A172 (cell line): ENCODE data around the gene CAMP. TPM values are rescaled to one million over a fixed set of nuclear protein-coding genes. Genes with fewer than 3 reads are reported as not detected.
A peak's percentile ranks its signal among the peaks of the same experiment; 100 is the strongest.
"Not testable (repeated sequence)": the region's sequence is repeated elsewhere in the genome, so short reads cannot be mapped to it uniquely, and the experiment has no call there.

Experiments used
- DNase-seq: peaks from one replicate; pipeline ENCODE4 v3.0.0-alpha.2; 2015; ENCODE audit warnings: low spot score
- total RNA-seq: library from RNA; depleted of rRNA; stranded (reverse); fragments of >200 nt; shearing (Covaris generic); gene quantifications from 2 replicates; pipeline ENCODE4 v1.2.3, GENCODE V29; 2014; rRNA removed

Gene CAMP, protein sequence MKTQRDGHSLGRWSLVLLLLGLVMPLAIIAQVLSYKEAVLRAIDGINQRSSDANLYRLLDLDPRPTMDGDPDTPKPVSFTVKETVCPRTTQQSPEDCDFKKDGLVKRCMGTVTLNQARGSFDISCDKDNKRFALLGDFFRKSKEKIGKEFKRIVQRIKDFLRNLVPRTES
- total RNA-seq: not detected in 2 replicates

GRCh38 chr3:48222616-48223513 lies at the start of gene CAMP:
Gene CAMP (plus strand): TSS chr3:48223495. CDS start chr3:48223512, 17 bp downstream.
- DNase-seq: no peak

GRCh38 chr3:48178072-48178471 lies 45.2 kb upstream of the CAMP start:
- DNase-seq: no peak

GRCh38 chr3:48180021-48180420 lies 43.3 kb upstream of the CAMP start:
- DNase-seq: no peak

- DNase-seq: no peak
Observed at GRCh38 chr3:48180531-48181253, 42.6 kb upstream of the CAMP start.

DNA sequence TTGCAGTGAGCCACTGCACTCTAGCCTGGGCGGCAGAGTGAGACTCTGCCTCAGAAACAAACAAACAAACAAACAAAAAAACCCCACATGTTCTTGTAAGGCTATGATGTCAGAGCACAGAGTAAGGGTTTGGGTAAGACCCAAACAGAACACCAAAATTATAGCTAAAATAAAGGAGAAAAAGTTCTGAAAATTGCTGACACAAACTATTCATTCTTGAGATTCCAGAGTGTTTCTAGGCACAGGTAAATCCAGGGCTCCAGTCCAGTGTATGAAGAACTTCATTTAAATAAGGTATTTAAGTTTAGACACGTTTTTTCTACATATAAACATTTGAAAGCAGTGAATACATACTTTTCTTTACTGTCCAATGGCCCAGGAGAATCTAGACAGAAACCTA lies 39.0 kb upstream of the CAMP start:
- DNase-seq: no peak

DNA sequence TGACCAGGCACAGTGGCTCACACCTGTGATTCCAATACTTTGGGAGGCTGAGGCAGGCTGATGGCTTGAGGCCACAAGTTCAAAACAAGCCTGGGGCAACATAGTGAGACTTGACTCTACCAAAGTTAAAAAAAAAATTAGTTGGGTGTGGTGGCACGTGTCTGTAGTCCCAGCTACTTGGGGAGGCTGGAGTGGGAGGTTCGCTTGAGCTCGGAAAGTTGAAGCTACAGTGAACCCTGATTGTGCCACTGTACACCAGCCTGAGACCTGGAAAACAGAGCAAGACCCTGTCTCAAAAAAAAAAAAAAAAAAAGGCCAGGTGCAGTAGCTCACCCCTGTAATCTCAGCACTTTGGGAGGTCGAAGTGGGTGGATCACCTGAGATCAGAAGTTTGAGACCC lies 38.2 kb upstream of the CAMP start:
- DNase-seq: no peak

GRCh38 chr3:48186631-48187300 lies 36.5 kb upstream of the CAMP start:
- DNase-seq: peak; percentile 24

DNA sequence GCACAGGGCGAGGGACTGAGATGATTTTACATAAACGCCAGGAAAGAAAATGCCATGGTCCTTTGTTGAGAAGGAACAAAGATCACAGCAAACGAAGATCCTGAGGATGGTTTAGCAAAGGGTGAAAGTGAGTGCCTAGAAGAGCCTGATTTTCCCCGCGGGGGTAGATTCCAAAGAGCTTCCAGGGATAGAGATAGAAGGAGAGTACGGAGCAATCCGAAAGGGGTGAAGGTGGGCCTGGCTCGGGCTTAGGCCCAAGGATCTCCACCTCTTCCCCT lies 36.1 kb upstream of the CAMP start:
- DNase-seq: peak; percentile 13

- DNase-seq: no peak
Observed at GRCh38 chr3:48187579-48188265, 35.6 kb upstream of the CAMP start.

DNA sequence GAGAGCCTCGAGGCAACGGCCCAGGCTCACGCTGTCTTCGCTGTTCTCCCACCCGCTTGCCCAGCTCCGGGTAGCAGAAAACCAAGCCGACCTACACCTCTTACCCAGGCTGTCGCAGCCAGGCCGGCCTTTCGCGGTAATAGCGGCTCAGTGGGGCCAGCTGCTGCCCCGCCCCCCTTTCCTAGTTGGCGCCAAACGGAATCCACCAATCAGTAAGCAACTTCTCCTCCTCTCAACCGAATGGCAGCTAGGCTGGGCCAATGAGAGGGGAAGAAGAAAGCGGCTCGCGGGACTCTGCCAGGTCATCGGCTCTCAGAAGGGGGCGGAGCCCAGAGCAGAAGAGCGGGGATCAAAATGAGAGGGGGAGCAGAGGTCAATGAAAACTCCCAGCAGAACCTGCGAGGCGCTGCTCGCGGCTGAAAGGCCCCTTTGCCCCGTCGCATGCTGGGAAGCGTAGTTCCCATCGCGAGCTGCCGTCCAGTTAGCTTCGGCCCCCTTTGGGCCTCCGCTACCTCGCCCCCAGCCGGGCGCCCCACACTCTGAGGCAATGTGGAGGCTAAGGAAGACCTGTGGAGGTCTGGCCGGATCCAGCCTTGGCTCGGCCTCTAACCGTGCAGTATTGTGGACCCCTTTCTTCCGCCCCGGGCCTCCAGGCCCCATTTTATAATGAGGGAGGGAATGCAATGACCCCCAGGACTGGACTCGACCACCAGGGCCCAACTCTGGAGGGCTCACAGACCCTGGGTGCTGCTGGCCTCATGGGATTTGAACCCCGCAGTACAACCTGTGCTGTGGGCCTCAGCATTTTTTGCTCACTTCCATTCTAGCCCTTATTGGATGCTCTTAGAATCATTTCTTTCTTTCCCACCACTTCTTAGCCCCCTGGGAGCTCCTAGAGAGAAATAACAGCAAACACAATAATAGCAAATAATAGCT lies 34.8 kb upstream of the CAMP start, which contains the start of gene CDC25A:
CDC25A (minus strand) TSS at position 152 of the 936 bp plus-strand sequence. CDS start 470 bp downstream, outside the sequence.
- peak; percentile 99 for DNase-seq

GRCh38 chr3:48189321-48189720 lies 34.0 kb upstream of the CAMP start:
- no peak for DNase-seq

DNA sequence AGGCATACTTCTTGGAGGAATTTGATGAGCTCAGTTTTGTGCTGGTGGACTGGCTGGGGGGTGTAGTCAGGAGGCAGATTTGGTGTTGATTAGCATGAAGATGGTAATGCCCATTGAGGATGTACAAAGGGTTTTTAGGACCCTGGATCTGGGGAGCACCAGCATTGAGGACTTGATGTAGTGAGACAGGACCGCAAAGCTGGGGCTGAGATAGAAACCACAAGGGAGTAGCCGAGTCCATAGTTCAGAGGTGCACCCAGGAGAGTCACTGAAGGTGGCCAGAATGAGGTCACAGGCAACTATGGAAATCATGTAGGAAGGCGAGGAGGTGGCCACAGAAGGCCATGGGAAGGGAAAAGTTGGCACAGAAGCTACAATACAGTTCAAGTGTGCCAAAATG lies 32.4 kb upstream of the CAMP start:
- no peak for DNase-seq

GRCh38 chr3:48194446-48195071 lies 28.7 kb upstream of the CAMP start:
- DNase-seq: peak; percentile 59

- no peak for DNase-seq
Observed at GRCh38 chr3:48196611-48197010, 26.7 kb upstream of the CAMP start.

DNA sequence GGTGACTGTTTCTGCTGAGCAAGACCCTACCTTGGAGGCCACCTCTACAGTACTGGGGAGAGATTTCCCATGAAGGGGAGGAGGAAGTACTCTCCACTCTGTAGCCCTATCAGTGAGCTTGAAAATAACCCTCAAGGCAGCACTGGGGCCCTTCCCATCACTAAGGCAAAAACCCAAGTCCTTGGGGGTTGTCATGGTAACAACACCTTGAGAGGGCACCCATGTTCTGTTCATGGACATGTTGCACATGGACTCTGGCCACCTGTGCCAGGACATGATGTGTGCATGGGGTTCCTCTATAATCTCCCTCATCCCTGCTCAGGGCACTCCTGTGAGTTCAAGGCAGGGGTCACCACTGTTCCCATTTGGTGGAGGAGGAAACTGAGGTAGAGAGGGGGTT lies 24.2 kb upstream of the CAMP start:
- no peak for DNase-seq

- no peak for DNase-seq
Observed at GRCh38 chr3:48202632-48203031, 20.7 kb upstream of the CAMP start.

DNA sequence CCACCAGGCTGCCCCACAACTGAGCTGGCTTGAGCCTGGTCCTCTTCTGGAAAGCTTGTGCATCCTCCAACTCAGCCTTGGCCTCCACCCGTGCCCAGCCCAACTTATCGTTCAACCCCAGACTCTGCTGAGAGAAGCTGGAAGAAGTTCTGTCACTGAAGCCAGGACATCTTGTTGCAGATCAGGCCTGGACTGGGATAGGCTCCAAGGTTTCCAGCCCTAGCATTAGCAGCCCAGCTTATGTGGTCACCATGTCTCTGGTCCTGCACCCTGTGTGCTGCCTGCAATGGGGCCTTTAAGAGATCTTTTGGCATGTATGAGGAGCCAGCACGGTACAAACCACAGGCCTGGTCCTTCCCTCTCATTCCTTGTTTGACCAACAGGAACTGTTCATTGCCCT lies 15.2 kb upstream of the CAMP start:
- no peak for DNase-seq

GRCh38 chr3:48209445-48209844 lies 13.8 kb upstream of the CAMP start:
- no peak for DNase-seq

GRCh38 chr3:48210534-48210933 lies 12.8 kb upstream of the CAMP start:
- not testable (repeated sequence) for DNase-seq

DNA sequence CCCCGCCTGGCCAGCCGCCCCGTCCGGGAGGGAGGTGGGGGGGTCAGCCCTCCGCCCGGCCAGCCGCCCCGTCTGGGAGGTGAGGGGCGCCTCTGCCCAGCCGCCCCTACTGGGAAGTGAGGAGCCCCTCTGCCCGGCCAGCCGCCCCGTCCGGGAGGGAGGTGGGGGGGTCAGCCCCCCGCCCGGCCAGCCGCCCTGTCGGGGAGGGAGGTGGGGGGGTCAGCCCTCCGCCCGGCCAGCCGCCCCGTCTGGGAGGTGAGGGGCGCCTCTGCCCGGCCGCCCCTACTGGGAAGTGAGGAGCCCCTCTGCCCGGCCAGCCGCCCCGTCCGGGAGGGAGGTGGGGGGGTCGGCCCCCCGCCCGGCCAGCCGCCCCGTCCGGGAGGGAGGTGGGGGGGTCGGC lies 11.5 kb upstream of the CAMP start:
- not testable (repeated sequence) for DNase-seq
